Myocyte (in vitro differentiated cells): Measurements from ENCODE around the gene ADM5. TPM values are rescaled to one million over a fixed set of nuclear protein-coding genes. Genes with fewer than 3 reads are reported as not detected.

ENCODE experiments used
- microRNA-seq: library from miRNA; unstranded; fragments of <30 nt; microRNA quantifications from one replicate; pipeline ENCODE4, GENCODE V29; 2016
- total RNA-seq: library from RNA; depleted of rRNA; stranded (reverse); fragments of >200 nt; gene quantifications from 2 replicates; pipeline ENCODE4 v1.2.3, GENCODE V29; 2014

Gene ADM5
- total RNA-seq, 1 donor from 2014 or later, result 1.3 TPM

Small RNA genes within 50 kb of the gene (microRNA-seq; reads per million reads assigned to microRNA genes)
- not detected for gene MIR5088

Other genes starting within 250 kb of the ADM5 start
- gene SLC17A7, start 248.1 kb upstream of the ADM5 start, total RNA-seq, result 0.05 and 0.31 TPM in 2 replicates
- gene PIH1D1, start 237.8 kb upstream of the ADM5 start, total RNA-seq, result 53.7 and 59.3 TPM in 2 replicates
- 14.4 and 17.3 TPM in 2 replicates for gene ALDH16A1, start 236.4 kb upstream of the ADM5 start, total RNA-seq
- 2.6 and 3.4 TPM in 2 replicates for gene FLT3LG, start 215.4 kb upstream of the ADM5 start, total RNA-seq
- gene RPL13A, start 202.0 kb upstream of the ADM5 start, total RNA-seq, result 1,470 and 1,688 TPM in 2 replicates
- gene RPS11, start 193.2 kb upstream of the ADM5 start, total RNA-seq, result 1,718 and 2,274 TPM in 2 replicates
- gene FCGRT, start 176.9 kb upstream of the ADM5 start, total RNA-seq, result 111 and 122 TPM in 2 replicates
- 102 and 136 TPM in 2 replicates for gene RCN3, start 161.6 kb upstream of the ADM5 start, total RNA-seq
- gene NOSIP, start 109.0 kb upstream of the ADM5 start, total RNA-seq, result 51.3 and 68.7 TPM in 2 replicates
- 0.16 TPM in 1 of 2 replicates, not detected in the other for gene PRRG2, start 108.3 kb upstream of the ADM5 start, total RNA-seq
- 3.2 and 4.4 TPM in 2 replicates for gene PRR12, start 98.4 kb upstream of the ADM5 start, total RNA-seq
- gene RRAS, start 49.5 kb upstream of the ADM5 start, total RNA-seq, result 29.8 and 42.1 TPM in 2 replicates
- 26.9 and 33.8 TPM in 2 replicates for gene SCAF1, start 47.4 kb upstream of the ADM5 start, total RNA-seq
- gene IRF3, start 23.7 kb upstream of the ADM5 start, total RNA-seq, result 34.7 and 35.8 TPM in 2 replicates
- gene BCL2L12, start 23.7 kb upstream of the ADM5 start, total RNA-seq, result 11.4 and 11.8 TPM in 2 replicates
- gene PRMT1, start 12.3 kb upstream of the ADM5 start, total RNA-seq, result 528 and 584 TPM in 2 replicates
- gene CPT1C, start 1.5 kb downstream of the ADM5 start, total RNA-seq, result 1.4 and 1.7 TPM in 2 replicates
- not detected in 2 replicates for gene TSKS, start 73.7 kb downstream of the ADM5 start, total RNA-seq
- gene AP2A1, start 77.4 kb downstream of the ADM5 start, total RNA-seq, result 83.2 and 102 TPM in 2 replicates
- 22.6 and 26.7 TPM in 2 replicates for gene FUZ, start 123.7 kb downstream of the ADM5 start, total RNA-seq
- 22.7 and 40.1 TPM in 2 replicates for gene MED25, start 128.7 kb downstream of the ADM5 start, total RNA-seq
- 161 and 176 TPM in 2 replicates for gene PTOV1, start 161.6 kb downstream of the ADM5 start, total RNA-seq
- 31.1 and 38.2 TPM in 2 replicates for gene PNKP, start 178.0 kb downstream of the ADM5 start, total RNA-seq
- 25.0 and 25.5 TPM in 2 replicates for gene AKT1S1, start 187.8 kb downstream of the ADM5 start, total RNA-seq
- gene TBC1D17, start 188.1 kb downstream of the ADM5 start, total RNA-seq, result 17.7 and 19.9 TPM in 2 replicates
- 0.35 and 0.83 TPM in 2 replicates for gene IL4I1, start 207.3 kb downstream of the ADM5 start, total RNA-seq
- gene ATF5, start 239.6 kb downstream of the ADM5 start, total RNA-seq, result 31.9 and 32.8 TPM in 2 replicates
- 52.2 and 54.1 TPM in 2 replicates for gene NUP62, start 239.9 kb downstream of the ADM5 start, total RNA-seq